HG03066 (cell line): ENCODE data around the gene YES1.
"Not testable (repeated sequence)": the region's sequence is repeated elsewhere in the genome, so short reads cannot be mapped to it uniquely, and the experiment has no call there.

Source experiments
- ATAC-seq: cut with Tn5 transposase; IDR thresholded peaks from one replicate; pipeline ENCODE4 v1.9.1; 2021; ENCODE audit warnings: low read depth; ENCODE audit not compliant: unreplicated experiment

Gene YES1

GRCh38 chr18:795383-795782 is 16.7 kb downstream of the YES1 start:
- not testable (repeated sequence) for ATAC-seq

- ATAC-seq: no peak
Measured at GRCh38 chr18:789397-789796, 22.6 kb downstream of the YES1 start.

DNA sequence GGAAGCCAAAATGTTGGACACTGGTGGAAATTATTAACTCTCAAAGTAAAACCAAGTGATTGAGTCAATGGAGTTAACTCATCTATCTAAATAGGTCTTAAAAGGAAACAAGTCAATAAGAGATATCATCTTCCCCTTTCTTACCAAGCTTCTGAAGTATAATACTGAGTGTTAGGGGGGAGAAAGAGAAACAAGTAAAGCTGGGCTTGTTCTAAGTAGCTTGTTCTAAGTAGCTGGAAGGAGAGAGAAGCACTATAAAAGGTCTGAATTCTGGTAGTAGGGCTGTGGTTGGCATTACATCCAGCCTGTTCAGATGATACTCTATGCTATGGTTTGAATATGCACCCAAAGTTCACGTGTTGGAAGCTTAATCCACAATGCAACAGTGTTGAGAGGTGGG is 26.8 kb downstream of the YES1 start:
- no peak for ATAC-seq

- ATAC-seq: no peak
Measured at GRCh38 chr18:784470-785172, 27.4 kb downstream of the YES1 start.

- no peak for ATAC-seq
Measured at GRCh38 chr18:778194-778927, 33.7 kb downstream of the YES1 start.

- no peak for ATAC-seq
Measured at GRCh38 chr18:777021-777420, 35.0 kb downstream of the YES1 start.

- ATAC-seq: not testable (repeated sequence)
Measured at GRCh38 chr18:776044-776443, 36.0 kb downstream of the YES1 start.

DNA sequence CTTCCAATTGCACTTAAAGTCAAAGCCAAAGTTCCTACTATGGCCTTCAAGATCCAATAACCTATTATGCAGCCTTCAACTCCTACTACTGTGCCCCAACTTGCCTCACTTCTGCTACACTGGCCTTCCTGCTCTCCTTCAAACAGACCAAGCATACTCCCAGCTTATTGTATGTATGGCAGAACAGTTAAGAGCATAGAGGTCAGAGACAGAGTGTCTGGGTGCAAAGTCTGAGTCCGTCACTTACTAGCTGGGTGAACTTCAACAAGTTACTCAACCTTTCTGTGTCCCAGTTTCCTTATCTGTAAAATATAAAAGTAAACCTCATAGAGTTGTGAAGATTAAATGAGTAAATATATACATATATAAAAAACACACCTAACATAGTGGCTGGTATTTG is 37.2 kb downstream of the YES1 start:
- ATAC-seq: no peak

DNA sequence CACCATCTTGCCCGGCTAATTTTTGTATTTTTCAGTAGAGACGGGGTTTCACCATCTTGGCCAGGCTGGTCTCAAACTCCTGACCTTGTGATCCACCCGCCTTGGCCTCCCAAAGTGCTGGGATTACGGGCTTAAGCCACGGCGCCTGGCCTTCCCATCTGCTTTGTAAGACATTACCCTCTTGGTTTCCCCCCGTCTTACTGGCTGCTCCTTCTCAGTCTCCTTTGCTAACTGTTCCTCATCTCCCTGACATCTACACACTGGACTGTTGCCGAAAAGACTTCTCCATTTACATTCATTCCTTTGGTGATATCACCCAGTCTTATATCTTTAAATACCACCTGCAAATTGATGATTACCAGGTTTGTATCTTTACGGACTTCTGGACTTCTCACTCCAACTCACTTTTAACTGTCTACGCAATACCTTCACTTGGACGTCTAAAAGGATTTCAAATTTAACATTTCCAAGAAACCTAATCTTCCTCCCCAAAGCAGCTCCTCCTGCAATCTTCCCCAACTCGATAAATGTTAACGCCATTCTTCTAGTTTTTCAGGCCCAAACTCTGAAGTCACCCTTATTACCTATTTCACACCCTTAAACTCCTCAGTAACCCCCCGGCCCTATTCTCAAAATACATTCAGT is 37.9 kb downstream of the YES1 start:
- ATAC-seq: no peak

DNA sequence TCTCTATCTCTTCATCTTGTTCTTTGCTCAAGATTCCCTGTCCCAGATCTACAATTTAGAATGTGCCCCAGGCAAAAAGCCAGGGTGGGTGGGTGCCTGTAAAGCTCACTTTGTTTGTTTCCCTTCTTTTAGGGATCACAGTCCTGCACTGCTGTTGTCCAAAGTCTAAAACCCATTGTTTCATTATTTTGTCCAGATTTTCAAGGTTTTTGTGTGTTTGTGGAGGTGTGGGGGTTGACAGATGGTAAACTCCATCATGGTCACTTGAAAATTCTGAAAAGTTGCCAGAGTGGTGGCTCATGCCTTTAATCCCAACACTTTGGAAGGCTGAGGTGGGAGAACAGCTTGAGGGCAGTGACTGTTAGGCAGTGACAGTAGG is 41.5 kb downstream of the YES1 start:
- ATAC-seq: no peak

DNA sequence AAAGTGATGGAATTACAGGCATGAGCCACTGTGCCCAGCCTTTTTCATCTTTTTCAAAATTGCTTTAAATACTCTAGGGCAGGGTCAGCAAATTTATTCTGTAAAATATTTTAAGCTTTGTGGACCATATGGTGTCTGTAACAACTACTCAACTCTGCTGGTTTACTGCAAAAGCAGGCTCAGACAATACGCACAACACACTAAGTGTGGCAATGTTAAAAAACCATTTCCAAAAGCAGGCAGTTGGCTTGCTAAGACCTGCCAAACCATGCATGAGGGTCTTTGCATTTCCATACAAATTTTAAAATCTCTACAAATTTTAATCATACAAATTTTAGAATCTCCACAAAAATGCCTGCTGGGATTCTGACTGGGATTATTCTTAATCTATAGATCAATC is 44.1 kb downstream of the YES1 start:
- no peak for ATAC-seq

GRCh38 chr18:767084-767882 is 44.8 kb downstream of the YES1 start:
- no peak for ATAC-seq

DNA sequence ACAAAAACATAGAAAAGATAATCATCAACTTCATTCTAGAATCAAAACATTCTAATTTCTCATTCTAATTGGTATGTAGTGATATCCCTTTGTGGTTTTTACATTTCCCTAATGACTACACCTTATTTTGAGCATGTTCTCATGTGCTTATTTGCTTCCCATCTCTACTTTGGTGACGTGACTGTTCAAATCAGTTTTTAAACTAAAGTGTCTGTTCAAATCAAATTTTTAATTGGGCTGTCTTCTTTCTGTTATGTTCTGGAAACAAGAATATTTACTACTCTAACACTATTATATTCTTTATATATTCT is 45.5 kb downstream of the YES1 start:
- ATAC-seq: no peak

GRCh38 chr18:765764-766549 is 46.1 kb downstream of the YES1 start:
- no peak for ATAC-seq

DNA sequence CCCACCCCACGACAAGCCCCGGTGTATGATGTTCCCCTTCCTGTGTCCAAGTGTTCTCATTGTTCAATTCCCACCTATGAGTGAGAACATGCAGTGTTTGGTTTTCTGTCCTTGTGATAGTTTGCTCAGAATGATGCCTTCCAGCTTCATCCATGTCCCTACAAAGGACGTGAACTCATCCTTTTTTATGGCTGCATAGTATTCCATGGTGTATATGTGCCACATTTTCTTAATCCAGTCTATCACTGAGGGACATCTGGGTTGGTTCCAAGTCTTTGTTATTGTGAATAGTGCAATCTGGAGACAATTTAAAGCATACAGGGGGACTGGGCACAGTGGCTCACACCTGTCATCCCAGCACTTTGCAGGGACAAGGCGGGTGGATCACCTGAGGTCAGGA is 52.2 kb downstream of the YES1 start:
- not testable (repeated sequence) for ATAC-seq

DNA sequence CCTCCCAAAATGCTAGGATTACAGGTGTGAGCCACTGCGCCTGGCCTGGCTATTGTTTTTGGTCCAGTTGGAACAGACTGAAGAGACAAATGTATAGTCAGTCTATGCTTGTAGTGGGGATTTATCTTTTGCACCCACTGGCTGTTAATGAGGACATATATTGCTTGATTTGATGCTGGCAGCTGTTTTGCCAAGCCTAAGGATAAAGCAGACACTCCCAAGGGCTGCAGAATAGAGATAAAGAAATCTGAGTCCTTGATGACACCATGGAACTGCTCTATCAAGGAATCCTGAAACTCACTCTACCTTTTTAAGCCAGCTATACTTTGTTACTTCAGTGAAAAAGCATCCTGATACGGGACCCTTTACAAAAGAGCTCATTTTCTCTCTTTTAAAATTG is 56.5 kb downstream of the YES1 start:
- no peak for ATAC-seq

DNA sequence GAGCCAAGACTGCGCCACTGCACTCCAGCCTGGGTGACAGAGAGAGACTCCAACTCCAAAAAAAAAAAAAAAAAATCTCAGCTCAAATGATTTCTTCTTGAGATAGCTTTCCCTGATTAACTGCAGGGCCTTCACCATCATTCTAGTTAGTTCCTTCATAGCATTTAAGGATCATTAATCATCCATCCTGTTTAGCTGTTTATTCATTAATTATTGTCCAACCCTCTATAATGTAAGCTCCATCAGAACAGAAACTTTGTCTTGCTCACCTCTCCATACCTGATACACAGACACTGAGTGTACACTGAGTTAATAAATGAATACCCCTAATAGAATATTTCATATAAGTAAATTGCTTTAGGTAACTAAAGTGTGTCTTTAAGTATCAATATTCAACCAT is 57.4 kb downstream of the YES1 start:
- no peak for ATAC-seq

DNA sequence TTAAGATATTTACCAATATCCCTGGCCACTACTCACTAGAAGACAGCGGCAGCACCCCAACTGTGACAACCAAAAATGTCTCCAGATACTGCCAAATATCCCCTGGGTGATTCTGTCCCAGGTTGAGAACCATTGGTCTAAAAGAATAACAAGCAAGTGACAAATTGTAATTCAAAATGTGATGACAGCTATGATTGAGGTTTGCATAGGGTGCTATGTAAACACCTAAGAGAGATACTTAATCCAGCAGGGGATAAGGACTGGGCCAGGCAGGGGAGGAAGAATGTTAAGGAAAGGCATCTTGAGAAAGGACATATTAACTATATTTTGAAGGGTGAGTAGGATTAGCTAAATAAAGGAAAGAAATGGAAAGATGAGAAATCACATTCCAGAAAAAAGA is 61.6 kb downstream of the YES1 start:
- ATAC-seq: no peak

- no peak for ATAC-seq
Measured at GRCh38 chr18:744832-745597, 67.0 kb downstream of the YES1 start.
